Prostate gland (tissue), 2 donors: ENCODE measurements around the gene RNF103.

ENCODE experiments used
- POLR2A ChIP-seq: fragments of 450-650 bp; IDR thresholded peaks from one replicate; pipeline ENCODE4 v1.6.1; 2016; ENCODE audit warnings: antibody characterized with exemption, mild to moderate bottlenecking
- TF ChIP-seq, protein P1 (sequence below), 4 experiments: fragments of 200-600 bp in 2 of 4; fragments of 450-650 bp in 2 of 4; sonication (generic) in 2 of 4; IDR thresholded peaks; 1 replicate in 3 of 4; 2 replicates in 1 of 4; pipeline ENCODE4 v1.5.1; 2016 to 2019; ENCODE audit warnings: antibody characterized with exemption in 4 of 4, mild to moderate bottlenecking in 2 of 4, moderate library complexity in 2 of 4

DNA sequence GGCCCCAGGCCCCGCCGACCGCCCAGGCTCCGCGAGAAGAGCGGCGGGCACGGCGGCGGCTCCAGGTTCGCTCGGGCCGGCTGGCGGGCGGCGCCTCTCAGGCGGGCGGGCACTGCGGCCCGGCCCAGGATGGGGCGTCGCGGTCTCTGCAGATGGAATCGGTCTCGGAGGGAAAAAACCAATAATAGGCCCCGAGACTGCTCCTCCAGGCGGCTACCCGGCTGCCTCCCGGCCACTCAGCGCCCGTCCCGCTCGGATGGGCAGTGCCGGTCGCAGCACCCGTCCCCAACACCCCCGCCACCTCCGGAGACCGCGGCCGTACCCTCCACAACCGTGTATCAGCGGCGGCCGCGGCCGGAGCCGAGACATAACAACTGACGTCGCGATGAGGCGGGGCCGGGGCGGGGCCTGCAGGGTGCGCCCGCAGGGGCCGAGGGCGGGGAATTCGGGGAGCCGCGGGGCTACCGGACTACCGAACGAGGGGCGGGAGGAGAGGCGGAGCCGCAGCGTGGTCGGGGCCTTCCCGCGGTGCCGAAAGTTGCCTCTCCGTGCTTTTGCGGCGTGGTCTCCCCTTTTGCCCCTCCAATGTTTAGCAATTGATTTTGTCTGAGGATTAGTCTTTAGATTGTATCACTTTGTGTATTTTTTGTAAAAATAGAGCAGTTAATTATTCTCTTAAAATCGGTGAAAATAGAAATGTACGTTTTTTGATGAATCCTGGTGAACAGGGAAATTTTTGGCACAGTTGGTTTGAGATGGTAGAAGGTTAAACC, at the start of gene RNF103:
- TF ChIP-seq POLR2A: peak; percentile 100
- TF ChIP-seq, protein P1, sequence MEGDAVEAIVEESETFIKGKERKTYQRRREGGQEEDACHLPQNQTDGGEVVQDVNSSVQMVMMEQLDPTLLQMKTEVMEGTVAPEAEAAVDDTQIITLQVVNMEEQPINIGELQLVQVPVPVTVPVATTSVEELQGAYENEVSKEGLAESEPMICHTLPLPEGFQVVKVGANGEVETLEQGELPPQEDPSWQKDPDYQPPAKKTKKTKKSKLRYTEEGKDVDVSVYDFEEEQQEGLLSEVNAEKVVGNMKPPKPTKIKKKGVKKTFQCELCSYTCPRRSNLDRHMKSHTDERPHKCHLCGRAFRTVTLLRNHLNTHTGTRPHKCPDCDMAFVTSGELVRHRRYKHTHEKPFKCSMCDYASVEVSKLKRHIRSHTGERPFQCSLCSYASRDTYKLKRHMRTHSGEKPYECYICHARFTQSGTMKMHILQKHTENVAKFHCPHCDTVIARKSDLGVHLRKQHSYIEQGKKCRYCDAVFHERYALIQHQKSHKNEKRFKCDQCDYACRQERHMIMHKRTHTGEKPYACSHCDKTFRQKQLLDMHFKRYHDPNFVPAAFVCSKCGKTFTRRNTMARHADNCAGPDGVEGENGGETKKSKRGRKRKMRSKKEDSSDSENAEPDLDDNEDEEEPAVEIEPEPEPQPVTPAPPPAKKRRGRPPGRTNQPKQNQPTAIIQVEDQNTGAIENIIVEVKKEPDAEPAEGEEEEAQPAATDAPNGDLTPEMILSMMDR (IDR thresholded peaks at IDR 0.05): peak in 2 of 4 experiments; percentile 8 to 28
